ENCODE results near the gene ARMCX2.
A peak's percentile ranks its signal among the peaks of the same experiment; 100 is the strongest.
"Not testable (repeated sequence)": the region's sequence is repeated elsewhere in the genome, so short reads cannot be mapped to it uniquely, and the experiment has no call there.

ARMCX2 gene

GRCh38 chrX:101659601-101660063 is at the start of gene ARMCX2:
TSS of gene ARMCX2 (minus strand) at chrX:101659850. CDS start at chrX:101657588, 2,262 bp downstream.
- DNase-seq (ENCODE audit: low read depth in 2 of 3, low spot score in 1 of 3): no peak

DNA sequence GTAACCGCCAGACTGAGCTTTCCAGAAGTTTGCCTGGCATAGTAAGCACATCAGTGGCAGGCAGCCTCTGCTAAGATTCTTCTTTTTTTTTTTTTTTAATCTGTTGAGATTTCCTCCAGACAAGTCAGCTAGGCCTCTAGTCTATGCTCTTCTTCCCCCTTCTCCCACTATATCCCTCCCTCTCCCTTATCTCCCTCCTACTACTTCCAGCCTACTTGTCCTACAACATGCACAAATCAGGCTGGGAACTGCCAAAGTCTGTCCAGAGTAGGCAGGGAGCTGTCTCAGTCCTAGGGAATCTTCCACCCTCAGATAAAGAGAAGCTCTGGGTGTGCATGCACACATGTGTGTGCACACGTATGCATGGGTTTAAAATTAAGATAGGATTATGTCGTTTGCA is 49.7 kb upstream of the ARMCX2 start:
- no peak for DNase-seq (ENCODE audit: low read depth in 2 of 3, low spot score in 1 of 3)

GRCh38 chrX:101708163-101708562 is 48.5 kb upstream of the ARMCX2 start:
- DNase-seq (ENCODE audit: low read depth in 2 of 3, low spot score in 1 of 3): no peak

- DNase-seq (ENCODE audit: low read depth in 2 of 3, low spot score in 1 of 3): no peak
These were observed 33.8 kb upstream of the ARMCX2 start for GRCh38 chrX:101693476-101693875.

DNA sequence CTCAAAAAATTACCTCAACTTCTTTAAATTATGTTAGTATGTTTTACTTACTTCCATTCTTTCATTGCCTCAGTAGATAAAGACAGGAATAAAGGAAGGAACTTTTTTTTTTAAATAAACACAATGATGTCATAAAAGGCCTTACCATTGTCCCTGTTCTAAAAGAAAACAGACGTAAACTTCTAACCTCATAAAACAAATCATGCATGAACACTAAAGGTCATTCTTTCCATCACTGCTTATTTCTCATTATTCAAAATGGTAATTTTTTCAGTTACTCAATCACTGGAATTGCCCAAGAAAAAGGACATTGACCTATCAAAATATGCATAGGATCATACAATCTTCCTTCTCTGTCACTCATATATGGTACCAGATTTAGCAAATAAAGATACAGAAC is 32.2 kb upstream of the ARMCX2 start:
- DNase-seq (ENCODE audit: low read depth in 2 of 3, low spot score in 1 of 3): no peak

GRCh38 chrX:101686574-101686973 is 26.9 kb upstream of the ARMCX2 start:
- DNase-seq (ENCODE audit: low read depth in 2 of 3, low spot score in 1 of 3): no peak

DNA sequence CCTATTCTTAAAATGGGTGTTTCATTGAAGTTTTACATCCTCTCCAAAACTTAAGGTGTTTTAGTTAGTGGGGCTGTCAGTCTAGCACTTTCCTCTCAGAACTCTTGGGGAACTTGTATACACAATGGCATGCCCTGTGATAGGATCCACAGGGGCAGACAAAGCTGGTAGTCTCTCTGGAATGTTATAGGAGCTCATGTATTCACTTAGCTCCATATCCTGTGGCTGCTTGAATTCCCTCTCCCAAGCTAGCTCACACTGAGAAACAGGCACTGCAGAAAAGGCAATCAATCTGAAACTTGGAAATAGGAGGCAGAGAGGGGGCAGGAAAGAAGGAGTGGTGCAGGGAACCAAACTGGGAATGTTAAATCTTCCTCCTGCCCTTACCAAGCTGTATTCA is 26.3 kb upstream of the ARMCX2 start:
- no peak for DNase-seq (ENCODE audit: low read depth in 2 of 3, low spot score in 1 of 3)

DNA sequence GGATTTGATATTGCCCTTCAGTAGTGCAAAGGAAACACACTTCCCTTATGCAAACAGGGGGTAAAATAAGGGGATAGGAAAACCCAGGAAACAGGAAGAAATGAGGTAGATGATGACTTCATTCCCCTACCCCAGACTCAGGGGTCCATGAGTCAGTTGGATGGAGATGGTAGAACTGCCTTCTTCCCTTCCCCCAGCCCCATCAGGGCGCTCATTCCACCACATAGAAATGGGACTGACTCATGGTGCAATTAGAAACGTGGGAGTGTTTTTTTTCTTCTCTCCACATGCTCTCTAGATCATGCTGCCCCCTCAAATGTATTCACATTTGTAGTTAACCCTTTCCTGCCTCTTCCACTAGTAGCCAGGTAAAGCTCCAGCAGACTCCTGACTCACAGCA is 23.1 kb upstream of the ARMCX2 start:
- no peak for DNase-seq (ENCODE audit: low read depth in 2 of 3, low spot score in 1 of 3)

- no peak for DNase-seq (ENCODE audit: low read depth in 2 of 3, low spot score in 1 of 3)
These were observed 17.4 kb upstream of the ARMCX2 start for GRCh38 chrX:101677028-101677427.

- no peak for DNase-seq (ENCODE audit: low read depth in 2 of 3, low spot score in 1 of 3)
These were observed 16.9 kb upstream of the ARMCX2 start for GRCh38 chrX:101676571-101676970.

DNA sequence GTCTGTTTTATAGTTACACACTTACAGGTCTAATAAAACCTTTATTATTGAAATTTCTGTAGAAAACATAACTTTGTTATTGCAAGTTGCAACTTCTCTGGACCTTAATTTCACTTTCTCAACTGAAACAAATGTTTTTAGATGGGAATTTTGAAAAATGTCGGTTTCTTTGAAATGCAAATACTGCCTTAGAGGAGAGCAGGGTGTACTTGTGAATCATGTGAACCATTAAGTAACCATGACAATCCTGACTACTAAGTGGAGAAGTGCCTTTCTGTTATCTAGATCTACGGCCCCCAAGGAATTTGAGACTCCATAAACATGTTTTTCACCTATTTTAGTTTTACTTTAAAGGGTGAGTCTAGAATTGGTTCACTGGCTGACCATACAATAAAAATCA is 8.5 kb upstream of the ARMCX2 start:
- no peak for DNase-seq (ENCODE audit: low read depth in 2 of 3, low spot score in 1 of 3)

- peak; percentile 31 to 60 (median 40) for DNase-seq (ENCODE audit: low read depth in 2 of 3, low spot score in 1 of 3)
These were observed 774 bp downstream of the ARMCX2 start for GRCh38 chrX:101658661-101659491.

DNA sequence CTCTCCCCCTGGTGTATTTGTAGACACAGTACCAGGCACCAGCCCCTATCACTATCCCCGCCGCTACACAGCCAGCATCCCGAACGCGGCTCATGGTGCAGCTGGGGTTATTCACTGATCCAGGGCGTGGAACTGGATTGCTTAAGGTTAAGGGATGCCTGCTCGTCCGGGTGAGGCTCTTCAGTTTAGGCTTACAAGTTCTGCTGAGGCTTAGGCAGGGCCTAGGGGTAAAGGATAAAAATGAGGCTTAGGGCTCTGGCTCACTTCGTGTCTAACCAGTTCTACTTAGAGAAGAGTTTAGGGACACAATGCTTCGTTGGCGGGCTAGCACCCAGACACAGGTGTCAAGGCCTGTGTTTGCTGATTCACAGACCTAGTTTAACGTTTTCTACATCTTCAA is 2.2 kb downstream of the ARMCX2 start:
- DNase-seq (ENCODE audit: low read depth in 2 of 3, low spot score in 1 of 3): no peak

- no peak for DNase-seq (ENCODE audit: low read depth in 2 of 3, low spot score in 1 of 3)
These were observed 2.8 kb downstream of the ARMCX2 start for GRCh38 chrX:101656817-101657216.

DNA sequence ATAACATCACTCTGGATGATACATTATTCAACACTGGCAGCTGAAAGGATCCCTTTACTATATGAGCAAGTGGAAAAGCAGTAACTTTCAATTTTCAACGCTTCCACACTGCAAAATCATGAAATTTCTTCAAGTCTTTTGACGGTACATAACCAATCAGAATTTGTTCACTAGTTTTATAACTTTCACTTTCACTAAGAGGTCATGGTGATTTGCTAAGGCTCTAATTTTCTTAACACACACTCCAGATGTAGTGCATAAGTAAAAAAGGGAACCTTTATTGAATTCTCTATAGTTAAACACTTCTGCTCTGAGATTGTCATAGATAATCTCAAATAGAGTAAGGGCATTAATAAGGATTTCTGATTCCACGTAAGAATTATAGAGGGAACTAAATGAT is 4.1 kb downstream of the ARMCX2 start:
- no peak for DNase-seq (ENCODE audit: low read depth in 2 of 3, low spot score in 1 of 3)

GRCh38 chrX:101647716-101648115 is 11.9 kb downstream of the ARMCX2 start:
- DNase-seq (ENCODE audit: low read depth in 2 of 3, low spot score in 1 of 3): not testable (repeated sequence)

DNA sequence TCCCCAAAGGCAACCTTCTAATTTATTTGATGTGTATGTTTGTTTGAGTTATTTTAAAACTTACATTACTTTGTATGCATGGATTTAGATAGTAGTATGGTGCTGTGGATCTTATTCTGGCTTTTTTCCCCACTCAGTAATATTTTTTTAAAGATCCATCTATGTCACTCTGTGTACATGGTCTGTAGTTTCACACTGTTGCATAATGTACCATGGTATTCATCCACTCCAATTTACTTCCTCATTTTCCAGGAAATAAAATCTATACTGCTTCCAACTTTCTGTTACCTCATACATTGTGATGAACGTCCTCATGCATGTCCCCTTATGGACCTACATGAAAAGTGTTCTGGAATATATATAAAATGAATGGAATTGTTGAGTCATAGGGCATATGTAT is 17.6 kb downstream of the ARMCX2 start:
- DNase-seq (ENCODE audit: low read depth in 2 of 3, low spot score in 1 of 3): no peak

DNA sequence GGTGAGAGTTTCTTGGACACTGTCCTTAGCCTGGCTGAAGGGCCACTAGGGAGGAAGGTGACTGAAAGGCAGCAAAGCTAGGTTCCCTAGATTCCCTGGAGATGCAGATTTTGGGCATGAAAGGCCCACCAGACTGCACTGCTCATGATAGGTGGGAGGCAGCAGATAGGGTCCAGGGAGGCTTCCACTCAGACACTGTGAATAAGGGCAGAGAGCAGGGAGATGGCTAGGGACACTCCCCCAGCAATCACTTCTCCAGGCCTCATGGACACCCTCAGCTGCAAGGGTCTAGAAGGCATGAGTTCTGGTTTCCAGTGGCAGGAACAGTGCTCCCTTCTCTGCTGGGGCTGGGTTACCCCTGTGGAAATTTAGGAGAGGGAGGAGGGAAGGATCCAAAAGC is 20.1 kb downstream of the ARMCX2 start:
- DNase-seq (ENCODE audit: low read depth in 2 of 3, low spot score in 1 of 3): no peak

GRCh38 chrX:101619364-101619763 is 40.3 kb downstream of the ARMCX2 start:
- no peak for DNase-seq (ENCODE audit: low read depth in 2 of 3, low spot score in 1 of 3)

DNA sequence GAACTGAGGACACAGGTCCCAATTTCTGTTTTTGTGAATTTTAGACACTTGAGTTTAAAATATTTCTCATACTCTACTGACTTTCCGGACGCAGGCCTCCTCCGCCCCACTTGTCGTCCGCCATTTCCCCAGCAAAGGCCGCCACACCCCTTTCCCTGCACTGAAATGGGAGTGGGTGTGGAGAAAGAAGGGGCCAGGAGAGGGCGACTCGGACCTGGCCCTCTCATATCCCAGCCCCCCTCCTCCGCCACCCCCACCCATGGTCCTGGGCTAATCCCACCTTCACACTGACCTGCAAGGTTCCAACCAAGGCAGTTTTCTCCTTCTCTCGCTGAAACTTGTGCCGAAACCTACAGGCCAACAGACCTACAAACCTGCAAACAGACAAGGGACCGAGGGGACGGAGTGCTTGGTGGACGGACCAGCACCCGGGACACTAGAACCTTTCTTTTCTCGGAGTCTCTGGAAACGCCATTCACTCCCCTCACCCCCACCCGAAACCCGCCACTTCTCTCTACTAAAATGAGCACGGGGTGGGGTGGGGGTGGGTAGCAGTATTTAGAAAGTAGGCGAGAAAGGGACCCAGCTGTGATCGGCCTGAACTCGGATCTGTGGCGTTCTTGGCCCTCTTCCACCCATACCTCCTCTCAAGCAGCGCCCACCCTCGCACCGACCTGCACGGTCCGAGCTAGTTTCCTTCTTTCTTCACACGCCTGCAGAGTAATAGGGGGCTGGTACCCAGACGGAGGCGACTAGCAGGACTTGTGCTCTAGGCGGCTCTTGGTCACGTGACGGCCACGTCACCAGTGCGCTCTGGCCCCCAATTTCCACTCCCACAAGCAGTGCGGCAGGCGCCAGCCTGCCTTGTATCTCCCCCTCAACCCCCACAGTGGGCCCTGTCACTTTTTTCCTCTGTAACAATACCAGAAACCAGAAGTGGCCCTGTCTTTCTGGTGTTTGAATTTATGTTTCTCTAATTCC is 42.1 kb downstream of the ARMCX2 start, which contains the start of gene ARMCX6:
ARMCX6 (minus strand) TSS at position 790 of the 981 bp plus-strand sequence. CDS start 1,380 bp downstream, outside the sequence.
- DNase-seq (ENCODE audit: low read depth in 2 of 3, low spot score in 1 of 3): peak; percentile 47 to 61 (median 54)

GRCh38 chrX:101605728-101606127 is 53.9 kb downstream of the ARMCX2 start:
- DNase-seq (ENCODE audit: low read depth in 2 of 3, low spot score in 1 of 3): no peak

All from stimulated activated CD4-positive, alpha-beta T cell treated with anti-CD3 and anti-CD28 coated beads, Interleukin-12 subunit alpha, Interleukin-12 subunit beta, amount 100 ng/mL, for 48 hours (primary cell).